Measurements from ENCODE around the gene STARD13. TPM values are rescaled to one million over a fixed set of nuclear protein-coding genes. Genes with fewer than 3 reads are reported as not detected.
A peak's percentile ranks its signal among the peaks of the same experiment; 100 is the strongest.

STARD13 gene
- total and polyA plus RNA-seq, 9 donors, result 7.2 to 31.5 (median 14.0) TPM

- Histone ChIP-seq H3K27me3 (no peaks in the 10 kb centered on the region), H3K9me3 (no peaks in the 10 kb centered on the region), H3K27ac (peak overlapping the region; percentile 68 to 89), H3K36me3 (no peaks in the 10 kb centered on the region), H3K4me1 (ENCODE audit: insufficient read depth) (no peaks in the 10 kb centered on the region), H3K4me3 (peak overlapping the region; percentile 64)
- WGBS, 3 donors, result 3 to 6% (median 3%) methylated on average over 5 of the region's 5 CpGs
- TF ChIP-seq EP300 (IDR thresholded peaks at IDR 0.05), result no peak
- no peak for TF ChIP-seq CTCF (IDR thresholded peaks at IDR 0.05)
- no peak for TF ChIP-seq POLR2A (IDR thresholded peaks at IDR 0.05)
- peak in 1 of 5 donors; percentile 15 for DNase-seq
- intact Hi-C loops (cut with DNase I), result loop anchor here in 2 of 4 donors (10.0 kb wide), 1 partner anchor 249 kb away; no protein-coding TSS in a partner anchor
Observed at GRCh38 chr13:33286128-33286527, 573 bp upstream of the STARD13 start.

GRCh38 chr13:33284916-33285315, 639 bp downstream of the STARD13 start:
- Histone ChIP-seq H3K36me3 (no peaks in the 10 kb centered on the region), H3K4me3 (peak overlapping the region; percentile 64), H3K27me3 (no peaks in the 10 kb centered on the region), H3K27ac (peak overlapping the region in 1 of 2 donors; percentile 89), H3K4me1 (ENCODE audit: insufficient read depth) (no peaks in the 10 kb centered on the region), H3K9me3 (no peaks in the 10 kb centered on the region)
- WGBS, 3 donors, result 0 to 1% (median 1%) methylated on average over 6 of the region's 6 CpGs
- no peak for DNase-seq
- intact Hi-C loops (cut with DNase I), result loop anchor here in 2 of 4 donors (10.0 kb wide), 1 partner anchor 250 kb away; no protein-coding TSS in a partner anchor
- TF ChIP-seq CTCF (IDR thresholded peaks at IDR 0.05), result no peak
- no peak for TF ChIP-seq EP300 (IDR thresholded peaks at IDR 0.05)
- TF ChIP-seq POLR2A (IDR thresholded peaks at IDR 0.05), result no peak

- Histone ChIP-seq H3K4me3 (peak overlapping the region; percentile 64), H3K36me3 (no peaks in the 10 kb centered on the region), H3K27ac (no peak overlapping the region), H3K27me3 (no peaks in the 10 kb centered on the region), H3K4me1 (ENCODE audit: insufficient read depth) (no peaks in the 10 kb centered on the region), H3K9me3 (no peaks in the 10 kb centered on the region)
- WGBS, 3 donors, result 34 to 49% (median 41%) methylated on average over 1 of the region's 1 CpG
- no peak for TF ChIP-seq EP300 (IDR thresholded peaks at IDR 0.05)
- TF ChIP-seq CTCF (IDR thresholded peaks at IDR 0.05), result no peak
- no peak for TF ChIP-seq POLR2A (IDR thresholded peaks at IDR 0.05)
- no peak for DNase-seq
- intact Hi-C loops (cut with DNase I), result loop anchor here in 2 of 4 donors (10.0 kb wide), 1 partner anchor 251 kb away; no protein-coding TSS in a partner anchor
Observed at GRCh38 chr13:33284031-33284430, 1.5 kb downstream of the STARD13 start.

GRCh38 chr13:33283195-33283911, 2.2 kb downstream of the STARD13 start:
- intact Hi-C loops (cut with DNase I), result loop anchor here in 2 of 4 donors (10.0 kb wide), 1 partner anchor 251 kb away; no protein-coding TSS in a partner anchor
- Histone ChIP-seq H3K27ac (no peak overlapping the region), H3K36me3 (no peaks in the 10 kb centered on the region), H3K9me3 (no peaks in the 10 kb centered on the region), H3K4me3 (peak overlapping the region; percentile 64), H3K4me1 (ENCODE audit: insufficient read depth) (no peaks in the 10 kb centered on the region), H3K27me3 (no peaks in the 10 kb centered on the region)
- WGBS, 3 donors, result 34 to 50% (median 34%) methylated on average over 1 of the region's 1 CpG
- no peak for DNase-seq
- TF ChIP-seq CTCF (IDR thresholded peaks at IDR 0.05), result no peak
- TF ChIP-seq EP300 (IDR thresholded peaks at IDR 0.05), result no peak
- no peak for TF ChIP-seq POLR2A (IDR thresholded peaks at IDR 0.05)
